Measurements from ENCODE around the gene HOXA13. TPM values are rescaled to one million over a fixed set of nuclear protein-coding genes. Genes with fewer than 3 reads are reported as not detected.

The HOXA13 gene
- total RNA-seq, 1 experiment from 2014 or later, result 1.3 TPM

- Mint-ChIP-seq H3K9me3 (ENCODE audit: low read depth, unreplicated experiment) (no peaks in the 10 kb centered on the region), H3K4me1 (ENCODE audit: low read depth, unreplicated experiment) (peaks cover 7% of the 10 kb centered on the region), H3K4me3 (ENCODE audit: low read depth, unreplicated experiment) (peak within 1 kb of the TSS; percentile 74), H3K36me3 (ENCODE audit: insufficient read depth, unreplicated experiment) (peaks cover 21% of the 10 kb centered on the region), H3K27ac (ENCODE audit: unreplicated experiment) (no peak within 1 kb of the TSS), H3K27me3 (ENCODE audit: unreplicated experiment) (peaks cover 58% of the 10 kb centered on the region)
- no TSS peak for BruUV-seq (replicated peaks)
- CTCF ChIA-PET, result interaction anchor here (0.6 to 1.5 kb wide), 3 partner anchors 11 to 876 kb away, joined by 3 to 8 read pairs (median 4); no protein-coding TSS in a partner anchor
- no peak for DNase-seq
- intact Hi-C loops (cut with micrococcal nuclease; ENCODE audit: unreplicated experiment), result no loop called here
- TF ChIP-seq CTCF (IDR thresholded peaks at IDR 0.05; ENCODE audit: unreplicated experiment), result no peak
Observed at GRCh38 chr7:27185013-27185853, 14.7 kb downstream of the HOXA13 start, which contains the start of gene HOXA11. Gene HOXA11 (minus strand): TSS chr7:27185232. CDS start chr7:27185144, 88 bp downstream.

GRCh38 chr7:27184337-27185012 is 15.4 kb downstream of the HOXA13 start:
- peak; percentile 66 for DNase-seq

GRCh38 chr7:27183682-27184336 is 16.1 kb downstream of the HOXA13 start:
- DNase-seq, result no peak
- intact Hi-C loops (cut with micrococcal nuclease; ENCODE audit: unreplicated experiment), result no loop called here
- peaks cover 18% of the 10 kb centered on the region for H3K4me1 Mint-ChIP-seq (ENCODE audit: low read depth, unreplicated experiment)
- CTCF ChIA-PET, result interaction anchor here (0.7 to 1.5 kb wide), 3 partner anchors 12 to 450 kb away, joined by 3 to 8 read pairs (median 3); no protein-coding TSS in a partner anchor
- H3K27me3 Mint-ChIP-seq (ENCODE audit: unreplicated experiment), result peaks cover 44% of the 10 kb centered on the region
- H3K9me3 Mint-ChIP-seq (ENCODE audit: low read depth, unreplicated experiment), result no peaks in the 10 kb centered on the region
- H3K36me3 Mint-ChIP-seq (ENCODE audit: insufficient read depth, unreplicated experiment), result peaks cover 21% of the 10 kb centered on the region
- no TSS peak for BruUV-seq (replicated peaks)
- peak overlapping the region; percentile 74 for H3K4me3 Mint-ChIP-seq (ENCODE audit: low read depth, unreplicated experiment)
- TF ChIP-seq CTCF (IDR thresholded peaks at IDR 0.05; ENCODE audit: unreplicated experiment), result no peak
- no peak overlapping the region for H3K27ac Mint-ChIP-seq (ENCODE audit: unreplicated experiment)

More at GRCh38 chr7:27184337-27185012, 15.4 kb downstream of the HOXA13 start:
- H3K9me3 Mint-ChIP-seq (ENCODE audit: low read depth, unreplicated experiment), result no peaks in the 10 kb centered on the region
- TF ChIP-seq CTCF (IDR thresholded peaks at IDR 0.05; ENCODE audit: unreplicated experiment), result no peak
- peaks cover 51% of the 10 kb centered on the region for H3K27me3 Mint-ChIP-seq (ENCODE audit: unreplicated experiment)
- BruUV-seq (replicated peaks), result no TSS peak
- intact Hi-C loops (cut with micrococcal nuclease; ENCODE audit: unreplicated experiment), result no loop called here
- H3K36me3 Mint-ChIP-seq (ENCODE audit: insufficient read depth, unreplicated experiment), result peaks cover 21% of the 10 kb centered on the region
- no peak overlapping the region for H3K27ac Mint-ChIP-seq (ENCODE audit: unreplicated experiment)
- CTCF ChIA-PET, result interaction anchor here (0.6 to 1.5 kb wide), 5 partner anchors 12 to 877 kb away, joined by 3 to 8 read pairs (median 4); no protein-coding TSS in a partner anchor
- peaks cover 14% of the 10 kb centered on the region for H3K4me1 Mint-ChIP-seq (ENCODE audit: low read depth, unreplicated experiment)
- peak overlapping the region; percentile 74 for H3K4me3 Mint-ChIP-seq (ENCODE audit: low read depth, unreplicated experiment)

All from Calu3 (cell line).